Putamen (tissue), 1 donor: ENCODE data around the gene SMG9.

Source experiments
- DNase-seq: peaks from one replicate; pipeline ENCODE4 v3.0.0-alpha.2; 2016; ENCODE audit warnings: low spot score

SMG9 gene

DNA sequence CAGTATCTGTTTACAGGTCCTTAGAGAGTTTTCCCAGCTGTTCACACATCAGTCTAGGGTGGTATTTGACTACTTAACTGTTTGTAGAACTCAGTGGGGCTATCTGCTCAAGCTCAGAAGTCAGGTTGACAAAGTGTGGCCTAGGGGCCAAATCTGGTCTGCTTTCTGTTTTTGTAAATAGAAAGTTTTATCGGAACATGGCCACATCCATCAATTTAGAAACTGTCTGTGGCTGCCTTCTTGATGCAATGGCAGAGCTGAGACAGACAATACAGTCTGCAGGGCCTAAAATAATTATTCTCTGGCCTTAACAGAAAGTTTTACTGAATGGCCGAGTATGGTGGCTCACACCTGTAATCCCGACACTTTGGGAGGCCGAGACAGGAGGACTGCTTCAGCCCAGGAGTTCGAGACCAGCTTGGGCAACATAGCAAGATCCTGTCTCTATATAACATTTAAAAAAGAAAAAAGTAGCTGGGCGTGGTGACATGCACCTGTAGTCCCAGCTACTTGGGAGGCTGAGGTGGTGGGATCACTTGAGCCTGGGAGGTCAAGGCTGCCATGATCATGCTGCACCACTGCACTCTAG lies 2.4 kb downstream of the SMG9 start:
- no peak for DNase-seq

DNA sequence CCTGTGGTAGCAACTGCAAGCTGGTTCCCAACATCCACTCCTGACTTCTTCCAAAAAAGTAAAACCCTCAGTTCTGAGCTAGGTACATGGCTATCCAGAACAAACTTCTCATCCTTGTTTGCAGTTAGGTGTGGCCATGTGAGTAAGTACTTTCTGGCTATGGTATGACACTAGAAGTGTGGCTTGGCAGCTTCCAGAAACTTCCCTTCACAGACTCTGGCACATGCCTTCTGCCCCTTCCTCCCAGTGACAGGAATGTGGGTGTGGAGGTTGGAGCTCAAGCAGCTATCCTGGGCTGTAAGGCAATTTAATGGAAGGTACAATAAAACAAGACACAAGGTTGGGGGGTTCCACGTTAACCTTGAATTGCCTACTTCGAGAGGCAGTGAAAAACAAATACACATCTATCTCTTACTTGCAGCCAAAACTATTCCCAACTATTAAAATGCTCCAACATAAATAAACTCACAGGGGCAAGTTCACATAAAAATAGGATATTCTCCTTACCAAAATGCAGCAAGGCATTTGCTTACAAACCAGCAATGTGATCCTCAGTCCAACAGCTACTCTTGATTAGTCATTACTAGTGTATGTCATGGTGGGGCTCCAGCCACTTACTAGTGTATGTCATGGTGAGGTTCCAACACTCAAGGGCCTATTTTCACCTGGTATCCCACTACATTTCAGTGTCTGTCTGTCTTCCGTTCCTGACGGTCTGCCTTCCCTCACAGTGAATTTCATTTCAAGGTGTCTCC lies 3.1 kb downstream of the SMG9 start:
- no peak for DNase-seq

DNA sequence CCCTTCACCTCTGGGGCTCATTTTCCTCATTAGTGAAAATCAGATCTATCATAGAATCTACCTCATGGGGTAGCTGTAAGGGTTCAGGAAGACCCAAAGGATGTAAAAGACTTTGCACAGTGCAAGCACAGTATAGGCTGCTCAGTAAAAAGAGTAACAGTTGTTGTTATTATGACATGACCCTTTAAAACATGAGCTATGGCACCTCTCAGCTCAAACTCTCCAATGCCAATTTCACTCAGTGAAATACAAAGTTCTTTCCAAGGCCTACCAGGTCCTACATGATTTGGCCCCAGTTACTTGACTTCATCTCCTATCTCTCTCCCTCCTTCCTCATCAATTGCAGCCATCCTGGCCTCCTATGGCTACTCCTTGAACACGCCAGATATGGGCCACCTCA lies 4.9 kb downstream of the SMG9 start:
- DNase-seq = no peak

DNA sequence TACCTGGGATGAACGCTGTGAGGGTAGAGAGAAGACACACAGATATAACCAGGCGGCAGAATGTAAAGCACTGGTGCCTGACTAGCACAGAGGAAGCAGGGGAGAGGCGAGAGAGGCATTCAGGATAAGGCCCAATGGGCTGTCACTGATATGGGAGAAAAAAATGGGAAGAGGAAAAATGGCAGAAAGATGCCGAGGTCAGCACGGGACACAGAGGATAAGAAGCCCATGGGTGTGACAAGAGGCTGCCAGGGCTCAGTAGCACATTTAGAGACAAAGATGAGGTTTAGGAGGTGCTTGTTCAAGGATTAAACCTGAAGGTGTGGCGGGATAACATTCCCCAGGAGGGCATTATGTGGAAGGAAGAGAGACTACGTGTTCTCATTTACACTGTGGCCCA lies 5.6 kb downstream of the SMG9 start:
- DNase-seq = no peak

DNA sequence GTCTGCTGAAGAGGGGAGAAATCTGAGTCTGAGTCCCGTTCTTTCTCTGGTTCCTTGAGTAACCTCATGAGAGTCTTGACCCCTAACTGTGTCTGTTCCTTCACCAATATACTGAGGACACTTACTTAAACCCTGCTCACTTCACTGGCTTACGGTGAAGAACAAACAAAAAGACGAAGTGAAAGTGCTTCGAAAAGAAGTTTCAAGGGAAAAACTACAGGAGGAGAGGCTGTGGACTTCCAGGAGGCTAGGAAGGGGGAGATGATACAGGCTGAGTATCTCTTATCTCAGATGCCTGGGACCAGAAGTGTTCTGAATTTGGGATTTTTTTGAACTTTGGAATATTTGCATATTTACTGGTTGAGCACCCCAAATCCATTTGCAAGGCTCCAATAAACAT lies 6.1 kb downstream of the SMG9 start:
- DNase-seq = no peak

DNA sequence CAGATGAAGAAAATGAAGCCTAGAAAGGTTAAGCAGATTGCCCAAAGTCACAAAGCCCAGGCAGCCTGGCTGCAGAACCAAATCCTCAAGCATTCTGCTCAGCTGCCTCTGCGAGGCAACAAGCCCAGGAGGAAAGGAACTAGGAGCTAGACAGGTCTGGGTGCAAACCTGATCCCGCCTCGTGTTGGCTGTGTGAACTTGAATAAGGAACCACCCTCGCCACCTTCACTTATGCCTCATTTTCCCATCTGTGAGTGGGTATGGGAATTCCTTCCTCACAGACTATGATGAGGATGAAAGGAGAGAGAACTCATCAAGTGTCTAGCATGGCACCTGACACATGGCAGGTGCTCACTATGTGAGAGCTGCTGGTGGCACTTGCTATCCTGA lies 6.6 kb downstream of the SMG9 start:
- peak; percentile 63 for DNase-seq

DNA sequence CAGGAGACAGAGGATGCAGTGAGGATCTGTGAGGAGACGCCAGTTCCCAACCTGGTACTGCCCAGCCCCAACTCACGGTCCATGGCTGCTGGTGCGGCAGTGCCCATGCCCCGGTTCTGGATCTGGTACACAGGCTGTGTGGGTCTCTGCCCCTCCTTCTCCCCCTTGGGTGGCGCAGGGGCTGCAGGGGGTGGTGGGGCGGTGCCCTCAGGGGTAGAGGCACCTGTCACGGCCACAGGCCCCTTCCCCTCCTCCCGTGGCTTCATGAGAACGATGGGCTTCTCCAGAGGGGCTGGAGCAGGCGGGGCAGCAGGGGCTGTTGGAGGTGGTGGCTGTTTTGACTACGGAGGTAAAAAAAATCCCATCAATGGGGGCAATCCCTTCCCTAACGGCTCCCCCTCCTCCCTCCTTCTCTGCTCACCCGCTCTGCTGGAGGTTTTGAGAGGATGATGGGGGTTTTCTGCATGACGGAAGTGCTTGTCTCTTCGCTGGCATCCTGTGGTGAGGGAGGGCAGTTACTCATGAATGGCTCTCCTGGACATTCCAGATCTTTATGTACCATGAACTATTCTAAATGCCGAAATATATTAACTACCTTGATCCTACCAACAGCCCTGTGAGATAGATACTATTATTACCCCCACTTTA lies 7.1 kb downstream of the SMG9 start:
- no peak for DNase-seq

DNA sequence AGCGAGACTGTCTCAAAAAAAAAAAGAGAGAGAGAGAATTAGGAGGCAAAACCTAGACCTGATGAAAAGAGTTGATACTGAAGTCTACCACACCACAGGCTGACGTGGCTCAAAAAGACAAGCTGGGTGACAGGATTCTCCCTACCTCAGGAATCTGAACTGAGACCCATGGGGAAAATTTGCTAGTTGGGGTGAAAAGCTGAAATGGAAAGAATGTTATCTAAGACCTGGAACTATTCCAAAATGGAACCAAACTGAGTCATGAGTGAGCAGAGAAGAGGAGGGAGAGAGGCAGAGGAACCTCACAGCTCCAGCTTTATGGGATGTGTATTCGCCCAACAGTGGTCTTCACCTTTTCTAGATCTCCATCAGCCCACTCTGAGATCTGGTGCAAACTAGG lies 11.7 kb downstream of the SMG9 start:
- no peak for DNase-seq

DNA sequence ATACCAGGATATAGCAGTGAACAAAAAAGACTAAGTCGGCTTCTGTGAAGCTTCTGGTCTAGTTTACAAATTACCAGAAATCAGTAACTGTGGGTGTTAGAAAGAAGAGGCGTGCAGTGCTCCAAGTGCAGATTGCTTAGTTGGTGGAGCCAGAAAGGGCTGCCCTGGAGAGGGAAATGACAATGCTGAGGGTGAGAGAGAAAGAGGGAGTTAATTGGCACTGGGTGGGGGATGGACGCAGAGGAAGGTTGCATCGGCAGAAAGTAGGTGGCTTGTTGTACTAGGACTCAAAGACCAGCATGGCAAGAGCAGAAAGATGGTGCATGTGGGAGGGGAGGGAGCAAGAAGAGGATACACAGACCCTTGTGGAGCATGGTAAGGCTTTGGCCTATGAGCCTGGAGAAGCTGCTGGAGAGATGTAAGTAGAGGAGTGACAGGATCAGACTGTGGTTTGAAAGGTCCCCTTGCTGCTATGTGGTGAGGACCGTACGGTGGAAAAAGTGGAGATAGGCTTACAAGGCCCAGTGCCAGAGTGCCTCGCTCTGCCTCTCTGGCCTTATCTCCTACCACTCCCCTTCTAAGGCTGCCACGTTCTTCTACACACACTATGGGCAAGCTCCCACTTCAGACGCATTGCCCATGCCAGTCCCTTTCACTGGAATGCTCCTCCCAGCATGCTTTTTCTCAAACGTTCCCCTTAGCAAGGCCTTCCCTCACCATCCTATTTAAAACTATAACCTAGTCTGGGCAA lies 13.5 kb downstream of the SMG9 start:
- DNase-seq = peak; percentile 50

DNA sequence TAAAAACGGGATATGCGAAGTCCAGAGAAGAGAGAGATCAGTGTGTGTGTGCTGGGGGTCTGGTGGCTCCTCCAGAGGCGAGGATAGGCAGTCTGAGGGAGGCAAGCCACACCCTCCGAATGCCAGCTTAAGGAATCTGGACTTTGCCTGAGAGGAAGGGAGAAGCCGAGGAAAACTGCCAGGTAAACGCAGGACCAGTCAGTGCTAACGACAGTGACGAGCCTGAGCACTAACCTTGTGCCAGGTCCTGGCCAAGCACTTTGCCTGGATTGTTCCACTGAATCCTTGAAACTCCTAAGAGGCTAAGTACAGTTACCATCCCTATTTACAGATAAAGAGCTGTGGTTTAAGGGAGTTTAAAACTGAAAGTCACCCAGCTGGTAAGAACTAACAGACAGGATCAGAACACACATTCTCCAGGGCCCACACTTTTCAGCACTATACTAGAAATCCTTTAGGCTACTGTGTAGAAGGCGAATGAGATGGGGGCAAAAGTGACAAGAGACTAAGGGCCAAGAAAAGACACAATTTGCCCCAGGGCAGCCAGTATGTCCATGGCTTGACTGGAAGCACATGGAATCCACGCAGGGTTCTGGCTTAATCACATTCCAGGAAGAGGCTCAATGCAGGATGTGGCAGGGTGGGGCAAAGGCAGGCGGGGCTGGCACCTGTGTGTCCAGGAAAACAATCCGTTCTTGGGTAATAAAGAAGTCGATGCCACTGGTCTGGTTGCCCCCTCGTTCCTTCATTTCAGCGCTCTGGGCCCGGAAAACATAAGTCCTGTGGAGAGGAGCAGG lies 15.1 kb downstream of the SMG9 start:
- no peak for DNase-seq

DNA sequence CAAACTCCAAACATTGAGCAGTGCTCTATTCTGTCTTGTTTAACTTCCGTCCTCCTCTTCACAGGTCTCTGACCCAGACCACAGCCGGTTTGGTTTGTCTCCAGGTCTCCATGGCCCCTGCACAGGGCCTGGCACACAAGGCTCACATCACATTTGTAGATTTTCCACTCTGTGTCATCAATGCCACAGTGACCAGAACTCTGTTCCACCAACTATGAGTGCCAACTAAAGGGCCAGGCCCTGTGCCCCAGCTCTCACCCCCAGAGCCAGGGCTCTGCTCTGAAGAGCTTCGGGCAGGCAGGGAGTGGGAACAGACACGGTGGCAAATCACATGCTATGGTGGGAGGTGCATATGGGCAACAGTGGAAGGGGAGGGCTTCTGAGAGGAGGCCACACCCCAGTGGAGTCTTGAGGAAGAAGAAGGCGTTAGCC lies 16.0 kb downstream of the SMG9 start:
- no peak for DNase-seq

DNA sequence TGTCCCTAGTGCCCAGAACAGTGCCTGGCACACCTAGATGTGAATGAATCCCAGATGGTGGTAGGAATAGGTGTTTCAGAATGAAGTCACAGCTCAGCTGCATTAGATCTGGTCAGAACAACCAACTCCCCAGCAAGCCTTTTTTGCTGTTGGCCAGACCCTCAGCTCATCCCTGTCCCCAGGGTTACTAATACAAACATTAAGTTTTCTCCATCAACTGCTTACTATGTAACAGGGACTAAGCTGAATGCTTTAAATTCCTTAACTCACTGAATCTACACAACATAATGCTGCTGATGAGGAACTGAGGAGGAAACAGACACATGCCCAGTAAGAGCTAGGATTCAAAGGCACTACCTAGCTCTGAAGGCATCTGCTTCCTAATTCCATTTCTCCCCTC lies 18.8 kb downstream of the SMG9 start:
- DNase-seq = no peak

DNA sequence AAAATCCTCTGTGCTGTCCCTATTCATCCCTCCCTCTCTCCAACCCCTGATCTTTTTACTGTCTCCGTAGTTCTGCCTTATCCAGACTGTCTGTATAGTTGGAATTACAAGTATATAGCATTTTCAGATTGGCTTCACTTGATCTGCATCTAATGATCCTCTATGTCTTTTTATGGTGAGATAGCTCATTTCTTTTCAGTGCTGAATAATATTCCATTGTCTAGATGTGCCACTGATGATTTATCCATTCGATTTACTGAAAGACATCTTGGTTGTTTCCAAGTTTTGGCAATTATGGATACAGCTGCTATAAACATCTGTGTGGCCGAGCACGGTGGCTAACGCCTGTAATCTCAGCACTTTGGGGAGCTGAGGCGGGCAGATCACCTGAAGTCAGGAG lies 19.7 kb downstream of the SMG9 start:
- no peak for DNase-seq

DNA sequence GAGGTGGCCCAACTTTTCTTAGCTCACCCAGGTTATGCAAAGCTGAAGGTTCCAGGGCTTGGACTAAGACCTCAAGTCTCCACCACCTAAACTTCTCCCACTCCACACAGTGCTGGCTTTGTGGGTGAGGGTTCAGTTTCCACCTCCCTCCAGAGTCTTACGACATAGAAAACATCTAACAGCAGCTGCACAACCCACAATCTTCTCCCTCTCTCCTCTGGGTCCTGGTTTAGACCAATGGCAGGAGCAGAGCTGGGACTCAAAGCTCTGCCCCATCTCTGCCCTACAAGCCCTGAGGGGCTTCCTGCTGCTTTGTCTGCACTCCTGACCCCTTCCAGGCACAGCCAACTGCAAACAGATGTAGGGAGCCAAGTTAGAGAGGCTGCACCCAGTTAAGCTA lies 22.9 kb downstream of the SMG9 start:
- DNase-seq = no peak

DNA sequence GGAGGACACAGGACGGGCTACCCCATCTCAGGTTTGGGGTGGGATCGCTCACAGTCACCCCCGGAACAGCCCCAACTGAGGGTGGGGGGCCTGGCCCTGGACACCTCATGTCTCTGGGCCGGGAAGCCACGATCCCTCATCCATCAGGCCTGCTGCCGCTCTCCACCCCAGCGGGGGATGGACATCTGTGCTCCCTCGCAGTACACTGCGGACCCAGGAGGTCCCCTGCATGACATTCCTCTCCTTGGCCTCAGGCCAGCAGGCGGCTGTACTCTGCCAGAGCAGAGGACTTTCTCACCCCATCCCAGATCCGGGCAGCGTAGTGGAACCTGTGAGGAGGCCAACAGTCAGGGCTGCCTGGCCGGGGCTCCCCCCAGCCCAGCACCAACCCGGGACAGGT lies 23.4 kb downstream of the SMG9 start:
- DNase-seq = no peak

DNA sequence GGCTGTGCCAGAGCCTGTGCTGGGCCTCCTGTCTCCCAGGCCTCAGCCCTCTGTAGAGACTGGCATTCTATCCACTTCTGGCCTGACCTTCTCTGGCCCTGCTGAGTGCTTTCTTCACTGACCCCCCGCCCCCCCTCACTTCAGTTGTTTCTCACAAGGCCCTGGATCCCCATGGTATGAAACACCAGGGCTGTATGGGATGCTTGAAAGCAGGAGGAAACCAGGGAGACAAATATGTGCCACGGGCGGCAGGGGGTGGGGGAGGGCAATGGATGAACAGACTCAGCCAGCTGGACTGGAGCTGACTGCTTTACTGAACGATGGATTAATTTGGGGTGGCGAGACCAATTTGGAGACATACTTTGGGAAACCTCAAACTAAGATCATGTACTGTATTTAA lies 24.8 kb downstream of the SMG9 start:
- DNase-seq = no peak

DNA sequence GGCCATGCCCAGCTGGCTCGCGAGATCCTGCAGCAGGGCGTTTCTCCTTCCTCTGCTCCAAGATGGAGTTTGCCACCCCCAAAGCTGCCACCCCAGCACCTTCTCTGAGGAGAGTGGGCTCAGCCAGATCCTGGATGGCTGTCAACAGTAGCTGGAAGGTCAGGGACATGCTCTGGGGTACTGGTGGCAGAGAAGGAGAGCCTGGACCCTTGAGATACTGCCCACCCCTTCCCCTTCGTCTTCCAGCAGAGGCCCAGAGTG lies 27.2 kb downstream of the SMG9 start:
- no peak for DNase-seq

DNA sequence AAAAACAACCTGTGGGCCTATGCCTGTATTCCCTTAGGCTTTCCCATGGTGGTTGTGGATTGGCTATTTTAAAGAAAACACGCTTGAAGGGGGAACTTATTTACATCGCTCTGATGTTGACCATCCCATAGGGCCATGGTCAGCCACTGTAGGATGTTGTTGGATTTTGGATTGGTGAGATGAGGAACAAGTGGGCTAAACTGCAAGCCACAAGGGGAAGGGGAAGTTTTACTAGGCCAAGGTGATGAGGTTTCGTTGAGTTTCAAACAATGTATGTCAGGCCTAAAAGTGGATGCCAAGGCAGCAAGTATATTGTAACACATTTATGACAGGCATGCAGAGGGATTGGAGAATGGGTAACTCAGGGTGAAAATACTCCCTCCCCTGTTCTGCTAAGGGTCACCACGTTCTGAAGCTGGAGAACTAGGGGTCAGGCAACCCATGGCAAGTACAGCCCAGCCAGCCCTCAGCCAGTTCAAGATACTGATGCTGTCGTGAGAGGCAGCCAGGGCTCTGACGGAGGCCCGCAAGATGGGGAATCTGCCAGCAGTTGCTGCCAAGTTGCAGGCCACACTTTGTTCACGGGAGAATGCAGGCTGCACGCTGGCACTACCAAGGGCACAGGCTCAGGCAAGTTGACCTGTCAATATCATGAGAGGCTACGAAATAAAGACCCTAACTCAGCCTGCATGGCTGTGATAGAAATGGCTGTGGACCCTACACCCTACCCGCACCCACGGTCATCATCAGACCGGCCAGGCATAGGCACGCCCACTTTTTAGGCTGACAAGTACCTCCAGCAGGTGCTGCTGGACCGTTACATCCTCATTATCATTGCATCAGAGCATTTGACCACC lies 27.8 kb downstream of the SMG9 start:
- no peak for DNase-seq

DNA sequence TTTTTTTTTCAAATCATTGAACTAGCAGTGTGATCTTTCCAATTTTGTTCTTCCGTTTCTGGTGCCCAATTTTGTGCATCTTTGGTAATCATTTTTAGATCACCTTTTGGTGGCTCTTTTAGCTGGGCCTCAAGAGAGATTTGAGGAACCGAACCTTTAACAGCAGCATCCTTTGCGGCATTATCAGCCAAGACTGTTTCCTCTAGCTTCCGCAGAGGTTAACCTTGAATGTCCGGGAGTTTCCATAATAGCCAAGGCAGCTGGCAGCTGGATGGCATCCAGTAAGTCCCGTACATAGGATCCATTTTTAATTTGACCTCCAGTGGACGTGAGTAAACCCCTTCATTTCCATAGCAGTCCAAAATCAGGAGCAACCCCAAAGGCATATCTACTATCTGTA lies 29.3 kb downstream of the SMG9 start:
- no peak for DNase-seq

DNA sequence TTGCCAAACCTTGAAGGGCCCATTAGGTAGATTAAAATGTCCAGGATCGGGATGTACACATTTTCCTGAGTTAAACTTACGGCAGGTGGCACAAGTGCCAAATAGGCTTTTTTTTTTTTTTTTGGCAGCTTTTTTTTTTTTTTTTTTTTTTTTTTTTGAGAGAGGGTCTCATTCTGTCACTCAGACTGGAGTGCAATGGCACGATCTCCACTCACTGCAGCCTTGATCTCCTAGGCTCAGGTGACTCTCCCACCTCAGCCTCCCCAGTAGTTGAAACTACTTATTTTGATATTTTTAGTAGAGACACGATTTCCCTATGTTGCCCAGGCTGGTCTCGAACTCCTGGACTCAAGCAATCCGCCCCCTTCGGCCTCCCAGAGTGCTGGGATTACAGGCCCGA lies 29.9 kb downstream of the SMG9 start:
- no peak for DNase-seq

DNA sequence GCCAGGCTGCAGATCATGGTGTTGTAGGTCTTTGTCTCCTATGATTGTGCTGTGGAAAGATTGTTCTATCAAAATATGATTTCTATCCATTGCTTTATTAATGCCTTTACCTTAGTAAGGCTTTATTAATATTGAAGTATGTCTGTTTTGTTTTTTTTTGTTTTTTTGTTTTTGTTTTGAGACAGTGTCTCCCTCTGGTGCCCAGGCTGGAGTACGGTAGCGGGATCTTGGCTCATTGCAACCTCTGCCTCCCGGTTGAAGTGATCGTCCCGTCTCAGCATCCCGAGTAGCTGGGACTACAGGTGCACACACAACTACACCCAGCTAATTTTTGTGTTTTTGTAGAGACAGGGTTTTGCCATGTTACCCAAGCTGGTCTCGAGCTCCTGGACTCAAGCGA lies 31.2 kb downstream of the SMG9 start:
- no peak for DNase-seq
